Esophagus muscularis mucosa (tissue), 4 donors: Measurements from ENCODE around the gene PPIG.

ENCODE experiments used
- CTCF ChIP-seq, 3 experiments: fragments of 200-600 bp in 2 of 3; fragments of 450-650 bp in 1 of 3; sonication (generic) in 2 of 3; IDR thresholded peaks; one replicate each; pipeline ENCODE4 v1.5.1; 2017 to 2019; ENCODE audit warnings: antibody characterized with exemption in 3 of 3, mild to moderate bottlenecking in 2 of 3, moderate library complexity in 1 of 3
- EP300 ChIP-seq: sonication (generic); formaldehyde crosslinking; IDR thresholded peaks from one replicate; pipeline ENCODE4 v1.6.1; 2017; ENCODE audit warnings: antibody characterized with exemption
- POLR2A ChIP-seq: fragments of 450-650 bp; IDR thresholded peaks from one replicate; pipeline ENCODE4 v1.6.1; 2017; ENCODE audit warnings: antibody characterized with exemption, moderate library complexity, mild to moderate bottlenecking, low read depth
- POLR2AphosphoS5 ChIP-seq, 2 donors: sonication (generic); formaldehyde crosslinking; IDR thresholded peaks; one replicate each; pipeline ENCODE4 v1.6.1; 2017; ENCODE audit warnings: antibody characterized with exemption in 2 of 2

GRCh38 chr2:169684135-169684565 is 100.0 kb downstream of the PPIG start:
- TF ChIP-seq CTCF (IDR thresholded peaks at IDR 0.05) (no peak), POLR2A (no peak), EP300 (no peak), POLR2AphosphoS5 (IDR thresholded peaks at IDR 0.05) (no peak)
